GM12872 (cell line): ENCODE results near the gene RAB6B.

Experiments used
- CTCF ChIP-seq: IDR thresholded peaks from 3 replicates; pipeline ENCODE4 v1.5.1; 2011; ENCODE audit warnings: low read depth, mild to moderate bottlenecking, low read length, moderate library complexity; ENCODE audit not compliant: insufficient read depth

The RAB6B gene

GRCh38 chr3:133890972-133891644 is 4.6 kb downstream of the RAB6B start:
- no peak for TF ChIP-seq CTCF

GRCh38 chr3:133890037-133890436 is 5.6 kb downstream of the RAB6B start:
- TF ChIP-seq CTCF = no peak

GRCh38 chr3:133888726-133889340 is 6.8 kb downstream of the RAB6B start:
- no peak for TF ChIP-seq CTCF

- TF ChIP-seq CTCF = no peak
Measured at GRCh38 chr3:133887803-133888703, 7.6 kb downstream of the RAB6B start.

- no peak for TF ChIP-seq CTCF
Measured at GRCh38 chr3:133887074-133887802, 8.4 kb downstream of the RAB6B start.

- no peak for TF ChIP-seq CTCF
Measured at GRCh38 chr3:133886031-133886722, 9.5 kb downstream of the RAB6B start.
